Spinal cord (tissue), 10 donors: Measurements from ENCODE around the gene ALDH3B2. TPM values are rescaled to one million over a fixed set of nuclear protein-coding genes. Genes with fewer than 3 reads are reported as not detected.
"Not testable (repeated sequence)": the region's sequence is repeated elsewhere in the genome, so short reads cannot be mapped to it uniquely, and the experiment has no call there.

Source experiments
- DNase-seq, 6 donors: peaks; one replicate each; pipeline versions ENCODE4 v3.0.0 to v3.0.0-alpha.2; 2013 to 2015; ENCODE audit warnings: low spot score in 6 of 6, low read depth in 4 of 6
- H3K27ac ChIP-seq: one replicate; pipeline ENCODE4 v1.5.1; 2013; ENCODE audit warnings: low read depth, low read length, control low read depth
- H3K27me3 ChIP-seq: one replicate; pipeline ENCODE4 v1.6.1; 2013; ENCODE audit warnings: low read length; ENCODE audit not compliant: control insufficient read depth, insufficient read depth
- H3K36me3 ChIP-seq: one replicate; pipeline ENCODE4 v1.6.1; 2013; ENCODE audit warnings: low read length; ENCODE audit not compliant: control insufficient read depth, insufficient read depth
- H3K4me1 ChIP-seq: one replicate; pipeline ENCODE4 v1.6.1; 2013; ENCODE audit warnings: low read length; ENCODE audit not compliant: control insufficient read depth, insufficient read depth
- H3K4me3 ChIP-seq: one replicate; pipeline ENCODE4 v1.5.1; 2013; ENCODE audit warnings: low read depth, low read length, control low read depth
- H3K9me3 ChIP-seq: one replicate; pipeline ENCODE4 v1.6.1; 2013; ENCODE audit warnings: low read length; ENCODE audit not compliant: control insufficient read depth, insufficient read depth
- WGBS: methylation state at CpG from one replicate; pipeline ENCODE4 v1.1.5; 2013; ENCODE audit warnings: missing lambda C conversion rate; ENCODE audit not compliant: insufficient coverage; 5-methylcytosine and 5-hydroxymethylcytosine counted together
- polyA plus RNA-seq, 2 donors: library from polyadenylated mRNA; unstranded; fragments of 120-200 nt; gene quantifications; one replicate each; pipeline ENCODE4 v1.2.1, GENCODE V29; 2013; ENCODE audit not compliant: insufficient read length in 2 of 2
- total RNA-seq, 2 donors: library from RNA; depleted of rRNA in 1 of 2; stranded (reverse); fragments of 120-200 nt in 1 of 2; fragments of >200 nt in 1 of 2; gene quantifications; one replicate each; pipeline versions ENCODE4 v1.2.3 to v1.2.4, GENCODE V29; 2013 to 2014
- donor health status: healthy.

Gene ALDH3B2
- total and polyA plus RNA-seq, 4 donors = not detected

DNA sequence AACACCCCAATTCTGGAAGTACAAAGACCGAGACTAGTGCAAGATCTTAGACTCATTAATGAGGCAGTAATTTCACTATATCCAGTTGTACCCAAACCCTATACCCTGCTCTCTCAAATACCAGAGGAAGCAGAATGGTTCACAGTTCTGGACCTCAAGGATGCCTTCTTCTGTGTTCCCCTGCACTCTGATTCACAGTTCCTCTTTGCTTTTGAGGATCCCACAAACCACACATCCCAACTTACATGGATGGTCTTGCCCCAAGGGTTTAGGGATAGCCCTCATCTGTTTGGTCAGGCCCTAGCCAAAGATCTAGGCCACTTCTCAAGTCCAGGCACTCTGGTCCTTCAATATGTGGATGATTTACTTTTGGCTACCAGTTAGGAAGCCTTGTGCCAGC lies 50.6 kb downstream of the ALDH3B2 start:
- 100% methylated on average over 1 of the region's 1 CpG for WGBS
- H3K36me3 ChIP-seq, H3K9me3 ChIP-seq, H3K27ac ChIP-seq, DNase-seq, H3K4me3 ChIP-seq, H3K27me3 ChIP-seq, H3K4me1 ChIP-seq: not testable (repeated sequence)

- H3K27me3 ChIP-seq, H3K9me3 ChIP-seq, DNase-seq, H3K4me1 ChIP-seq, H3K36me3 ChIP-seq, H3K27ac ChIP-seq, H3K4me3 ChIP-seq: not testable (repeated sequence)
- WGBS = 100% methylated on average over 2 of the region's 7 CpGs
Observed at GRCh38 chr11:67622905-67623304, 51.5 kb downstream of the ALDH3B2 start.

- H3K9me3 ChIP-seq, H3K4me1 ChIP-seq, H3K4me3 ChIP-seq, H3K27ac ChIP-seq, H3K36me3 ChIP-seq, DNase-seq, H3K27me3 ChIP-seq: not testable (repeated sequence)
- WGBS = no CpG with 5 or more reads among the region's 3 CpGs
Observed at GRCh38 chr11:67621928-67622327, 52.5 kb downstream of the ALDH3B2 start.

DNA sequence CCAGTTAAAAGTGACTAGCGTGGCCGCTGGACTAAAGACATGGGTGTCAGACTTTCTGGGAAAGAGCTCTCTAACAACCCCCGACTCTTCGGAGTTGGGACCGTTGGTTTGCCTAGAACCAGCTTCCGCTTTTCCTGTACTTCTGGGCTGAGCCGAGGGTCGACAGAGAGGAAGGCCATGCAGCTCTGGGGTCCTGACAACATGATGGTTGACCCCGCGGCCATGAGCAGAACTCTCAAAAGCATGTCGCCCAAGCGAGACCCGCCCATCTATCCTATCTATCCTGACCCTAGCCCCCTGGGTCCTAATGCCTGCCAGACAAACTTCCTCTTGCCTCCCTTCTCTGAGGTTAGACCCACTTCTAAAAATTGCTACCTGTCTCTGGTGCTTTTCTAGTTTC lies 53.8 kb downstream of the ALDH3B2 start:
- DNase-seq, H3K36me3 ChIP-seq, H3K9me3 ChIP-seq, H3K4me3 ChIP-seq, H3K27ac ChIP-seq, H3K27me3 ChIP-seq, H3K4me1 ChIP-seq: not testable (repeated sequence)
- WGBS = 88% methylated on average over 13 of the region's 13 CpGs

DNA sequence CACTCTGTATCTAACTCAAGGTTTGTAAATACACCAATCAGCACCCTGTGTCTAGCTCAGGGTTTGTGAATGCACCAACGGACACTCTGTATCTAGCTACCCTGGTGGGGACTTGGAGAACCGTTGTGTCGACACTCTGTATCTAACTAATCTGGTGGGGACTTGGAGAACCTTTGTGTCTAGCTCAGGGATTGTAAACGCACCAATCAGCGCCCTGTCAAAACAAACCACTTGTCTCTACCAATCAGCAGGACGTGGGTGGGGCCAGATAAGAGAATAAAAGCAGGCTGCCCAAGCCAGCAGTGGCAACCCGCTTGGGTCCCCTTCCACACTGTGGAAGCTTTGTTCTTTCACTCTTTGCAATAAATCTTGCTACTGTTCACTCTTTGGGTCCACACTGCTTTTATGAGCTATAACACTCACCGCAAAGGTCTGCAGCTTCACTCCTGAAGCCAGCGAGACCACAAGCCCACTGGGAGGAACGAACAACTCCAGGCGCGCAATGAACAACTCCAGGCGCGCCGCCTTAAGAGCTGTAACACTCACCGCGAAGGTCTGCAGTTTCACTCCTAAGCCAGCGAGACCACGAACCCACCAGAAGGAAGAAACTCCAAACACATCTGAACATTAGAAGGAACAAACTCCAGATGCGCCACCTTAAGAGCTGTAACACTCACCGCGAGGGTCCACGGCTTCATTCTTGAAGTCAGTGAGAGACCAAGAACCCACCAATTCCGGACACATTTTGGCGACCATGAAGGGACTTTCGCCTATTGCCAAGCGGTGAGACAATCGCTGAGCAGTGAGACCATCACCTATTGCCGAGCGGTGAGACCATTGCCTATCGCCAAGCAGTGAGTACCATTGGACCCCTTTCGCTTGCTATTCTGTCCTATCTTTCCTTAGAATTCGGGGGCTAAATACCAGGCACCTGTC lies 54.5 kb downstream of the ALDH3B2 start:
- DNase-seq, H3K27me3 ChIP-seq, H3K36me3 ChIP-seq, H3K4me3 ChIP-seq, H3K4me1 ChIP-seq, H3K9me3 ChIP-seq, H3K27ac ChIP-seq: not testable (repeated sequence)
- WGBS = 94% methylated on average over 31 of the region's 33 CpGs

DNA sequence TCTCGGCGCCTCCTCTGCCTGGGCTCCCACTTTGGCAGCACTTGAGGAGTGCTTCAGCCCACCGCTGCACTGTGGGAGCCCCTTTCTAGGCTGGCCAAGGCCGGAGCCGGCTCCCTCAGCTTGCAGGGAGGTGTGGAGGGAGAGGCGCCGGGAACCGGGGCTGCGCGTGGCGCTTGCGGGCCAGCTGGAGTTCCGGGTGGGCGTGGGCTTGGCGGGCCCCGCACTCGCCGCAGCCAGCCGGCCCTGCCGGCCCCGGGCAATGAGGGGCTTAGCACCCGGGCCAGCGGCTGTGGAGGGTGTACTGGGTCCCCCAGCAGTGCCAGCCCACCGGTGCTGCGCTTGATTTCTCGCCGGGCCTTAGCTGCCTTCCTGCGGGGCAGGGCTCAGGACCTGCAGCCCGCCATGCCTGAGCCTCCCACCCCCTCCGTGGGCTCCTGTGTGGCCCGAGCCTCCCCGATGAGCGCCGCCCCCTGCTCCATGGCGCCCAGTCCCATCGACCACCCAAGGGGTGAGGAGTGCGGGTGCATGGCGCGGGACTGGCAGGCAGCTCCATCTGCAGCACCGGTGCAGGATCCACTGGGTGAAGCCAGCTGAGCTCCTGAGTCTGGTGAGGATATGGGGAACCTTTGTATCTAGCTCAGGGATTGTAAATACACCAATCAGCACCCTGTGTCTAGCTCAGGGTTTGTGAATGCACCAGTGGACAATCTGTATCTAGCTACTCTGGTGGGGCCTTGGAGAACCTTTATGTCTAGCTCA lies 55.3 kb downstream of the ALDH3B2 start:
- H3K27ac ChIP-seq, H3K4me1 ChIP-seq, H3K27me3 ChIP-seq, H3K36me3 ChIP-seq, H3K9me3 ChIP-seq, DNase-seq, H3K4me3 ChIP-seq: not testable (repeated sequence)
- WGBS = 92% methylated on average over 31 of the region's 40 CpGs

DNA sequence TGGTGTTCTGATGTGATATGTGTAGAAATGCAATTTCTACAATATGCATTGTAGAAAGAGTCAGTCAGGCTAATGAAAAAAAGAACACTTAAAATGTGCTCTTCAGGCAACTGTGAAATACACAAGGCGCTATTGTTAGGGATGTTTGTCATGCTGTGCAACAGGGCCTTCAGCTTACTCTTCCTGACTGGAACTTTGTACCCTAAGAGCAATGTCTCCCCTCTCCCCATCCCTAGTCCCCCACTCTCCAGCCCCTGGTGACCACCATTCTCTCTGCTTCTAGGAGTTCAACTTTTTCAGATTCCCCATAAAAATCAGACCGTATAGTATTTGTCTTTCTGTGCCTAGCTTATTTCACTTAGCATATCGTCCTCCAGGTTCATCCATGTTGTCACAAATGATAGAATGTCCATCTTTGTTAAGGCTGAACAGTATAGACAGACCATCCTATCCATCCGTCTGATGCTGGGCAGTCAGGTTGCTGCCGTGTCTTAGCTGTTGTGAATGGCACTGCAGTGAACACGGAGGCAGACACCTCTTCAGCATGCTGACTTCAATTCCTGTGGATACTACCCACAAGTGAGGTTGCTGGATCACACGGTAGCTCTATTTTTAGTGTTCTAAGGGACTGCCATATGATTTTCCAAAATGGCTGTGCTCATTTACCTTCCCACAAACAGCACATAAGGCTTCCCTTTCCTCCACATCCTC lies 57.0 kb downstream of the ALDH3B2 start:
- H3K27ac ChIP-seq = no peak overlapping the region
- 64% methylated on average over 5 of the region's 7 CpGs for WGBS
- DNase-seq = no peak
- H3K27me3 ChIP-seq = peaks cover 5% of the 10 kb centered on the region
- H3K4me3 ChIP-seq = no peak overlapping the region
- peaks cover 16% of the 10 kb centered on the region for H3K36me3 ChIP-seq
- no peaks in the 10 kb centered on the region for H3K9me3 ChIP-seq
- peaks cover 17% of the 10 kb centered on the region for H3K4me1 ChIP-seq

DNA sequence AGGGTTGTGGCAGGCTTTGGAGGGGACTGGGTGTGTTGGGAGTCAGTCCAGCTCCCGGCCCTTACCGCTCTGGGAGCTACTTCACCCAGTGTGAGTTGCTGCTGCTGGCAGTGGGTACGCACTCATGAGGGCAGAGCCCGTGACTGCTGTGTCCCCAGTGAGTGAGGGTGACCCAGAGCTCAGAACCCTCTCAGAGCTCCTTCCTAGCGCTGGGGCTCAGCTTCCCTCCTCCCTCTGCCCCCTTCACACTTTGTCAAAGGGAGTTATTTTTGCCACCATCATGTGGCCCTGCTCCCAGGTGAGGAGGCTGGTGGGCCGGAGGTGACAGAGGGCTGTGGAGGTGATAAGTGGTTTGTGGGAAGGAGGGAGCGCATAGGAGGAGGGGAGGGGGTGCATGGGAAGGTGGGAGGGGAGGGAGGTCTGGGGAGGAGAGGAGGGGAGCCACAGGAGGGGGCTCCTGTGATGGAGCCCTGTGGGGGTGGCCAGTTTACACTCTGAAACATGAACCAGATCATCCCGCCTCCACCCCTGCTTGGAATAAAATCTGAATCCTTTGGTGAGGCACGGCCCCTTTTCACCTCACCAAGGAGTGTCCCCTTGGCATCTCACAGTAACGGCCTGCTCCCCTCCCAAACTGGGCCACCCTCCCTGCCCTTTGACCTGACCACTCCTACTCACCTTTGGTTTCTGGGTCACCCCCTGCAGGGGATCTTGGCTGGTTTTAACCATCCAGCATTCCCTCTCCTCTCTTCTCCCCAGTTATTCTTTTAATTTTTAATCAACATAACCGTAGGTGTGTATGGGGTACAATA lies 57.8 kb downstream of the ALDH3B2 start:
- H3K9me3 ChIP-seq = no peaks in the 10 kb centered on the region
- 46% methylated on average over 6 of the region's 11 CpGs for WGBS
- no peak overlapping the region for H3K4me3 ChIP-seq
- peaks cover 5% of the 10 kb centered on the region for H3K27me3 ChIP-seq
- DNase-seq = no peak
- H3K36me3 ChIP-seq = peaks cover 24% of the 10 kb centered on the region
- H3K4me1 ChIP-seq = peaks cover 17% of the 10 kb centered on the region
- no peak overlapping the region for H3K27ac ChIP-seq
